Measurements from ENCODE around the gene TTYH3.

DNA sequence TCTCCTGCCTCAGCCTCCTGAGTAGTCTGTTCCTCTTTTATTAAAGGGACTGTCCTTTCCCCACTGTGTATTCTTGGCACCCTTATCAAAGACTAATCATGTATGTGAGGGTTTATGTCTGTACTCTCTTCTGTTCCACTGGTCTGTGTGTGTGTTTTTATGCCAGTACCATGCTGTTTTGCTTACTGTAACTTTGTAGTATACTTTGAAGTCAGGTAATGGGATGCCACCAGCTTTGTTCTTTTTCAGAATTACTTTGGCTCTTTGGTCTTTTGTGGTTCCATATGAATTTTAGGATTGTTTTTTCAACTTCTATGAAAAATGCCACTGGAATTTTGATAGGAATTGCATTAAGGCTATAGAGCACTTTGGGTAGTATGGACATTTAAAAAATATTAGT is 42.1 kb downstream of the TTYH3 start:
- no peak for TF ChIP-seq ZNF17 (CRISPR knock-in tag; IDR thresholded peaks at IDR 0.05)
- TF ChIP-seq, protein P1, sequence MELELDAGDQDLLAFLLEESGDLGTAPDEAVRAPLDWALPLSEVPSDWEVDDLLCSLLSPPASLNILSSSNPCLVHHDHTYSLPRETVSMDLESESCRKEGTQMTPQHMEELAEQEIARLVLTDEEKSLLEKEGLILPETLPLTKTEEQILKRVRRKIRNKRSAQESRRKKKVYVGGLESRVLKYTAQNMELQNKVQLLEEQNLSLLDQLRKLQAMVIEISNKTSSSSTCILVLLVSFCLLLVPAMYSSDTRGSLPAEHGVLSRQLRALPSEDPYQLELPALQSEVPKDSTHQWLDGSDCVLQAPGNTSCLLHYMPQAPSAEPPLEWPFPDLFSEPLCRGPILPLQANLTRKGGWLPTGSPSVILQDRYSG (CRISPR knock-in tag; IDR thresholded peaks at IDR 0.05) = no peak
- no peak for TF ChIP-seq ZHX1 (CRISPR knock-in tag; IDR thresholded peaks at IDR 0.05; ENCODE audit: low read depth)

Measured in HepG2 (cell line).